ENCODE data around the gene TUBA8.

DNA sequence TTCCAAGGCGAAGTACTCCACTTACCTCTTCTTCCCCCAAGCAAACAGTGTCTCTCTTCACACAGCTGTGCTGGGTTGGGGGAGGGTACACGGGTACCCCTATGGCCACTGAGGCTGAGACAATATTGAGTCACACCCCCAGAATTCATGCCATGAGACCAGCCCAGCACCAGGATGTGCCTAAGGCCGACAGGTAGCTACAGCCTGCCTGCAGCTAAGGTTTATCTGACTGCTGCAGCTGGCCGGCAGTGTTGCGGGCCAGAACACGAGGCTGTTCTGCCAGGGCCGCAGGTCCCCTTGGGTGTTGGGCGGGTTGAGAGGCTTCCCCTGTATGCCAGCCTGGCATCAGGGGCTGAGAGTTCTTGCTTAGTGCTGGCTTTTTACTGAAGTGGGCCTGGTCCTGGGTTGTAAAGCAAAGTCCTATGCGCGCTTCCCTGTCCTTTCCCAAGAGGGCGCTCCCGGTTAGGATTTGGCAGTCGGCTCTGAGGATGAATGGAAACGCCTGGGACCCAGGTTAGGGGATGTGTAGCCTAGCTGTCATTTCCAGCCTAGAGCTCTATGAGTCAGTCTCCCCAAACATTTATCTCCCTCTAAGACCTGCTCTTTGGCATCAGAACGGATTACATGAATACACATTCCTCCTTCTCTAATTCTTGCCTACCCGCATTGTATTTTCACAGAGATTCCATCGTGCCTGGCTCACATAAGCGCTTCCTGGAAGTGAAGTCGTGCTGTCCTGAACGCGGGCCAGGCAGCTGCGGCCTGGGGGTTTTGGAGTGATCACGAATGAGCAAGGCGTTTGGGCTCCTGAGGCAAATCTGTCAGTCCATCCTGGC, 46.5 kb downstream of the TUBA8 start:
- TF ChIP-seq, protein P1, sequence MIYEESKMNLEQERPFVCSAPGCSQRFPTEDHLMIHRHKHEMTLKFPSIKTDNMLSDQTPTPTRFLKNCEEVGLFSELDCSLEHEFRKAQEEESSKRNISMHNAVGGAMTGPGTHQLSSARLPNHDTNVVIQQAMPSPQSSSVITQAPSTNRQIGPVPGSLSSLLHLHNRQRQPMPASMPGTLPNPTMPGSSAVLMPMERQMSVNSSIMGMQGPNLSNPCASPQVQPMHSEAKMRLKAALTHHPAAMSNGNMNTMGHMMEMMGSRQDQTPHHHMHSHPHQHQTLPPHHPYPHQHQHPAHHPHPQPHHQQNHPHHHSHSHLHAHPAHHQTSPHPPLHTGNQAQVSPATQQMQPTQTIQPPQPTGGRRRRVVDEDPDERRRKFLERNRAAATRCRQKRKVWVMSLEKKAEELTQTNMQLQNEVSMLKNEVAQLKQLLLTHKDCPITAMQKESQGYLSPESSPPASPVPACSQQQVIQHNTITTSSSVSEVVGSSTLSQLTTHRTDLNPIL (CRISPR knock-in tag; IDR thresholded peaks at IDR 0.05; ENCODE audit: low read depth) = no peak
- TF ChIP-seq ISL1 (CRISPR knock-in tag; IDR thresholded peaks at IDR 0.05) (no peak), ZNF565 (CRISPR knock-in tag; conservative IDR thresholded peaks at IDR 0.05; ENCODE audit: low read depth) (no peak)
